RPMI8226 (cell line): ENCODE results near the gene DFFB.

Source experiments
- DNase-seq: peaks from one replicate; pipeline ENCODE4 v3.0.0-alpha.2; 2015

DFFB gene

DNA sequence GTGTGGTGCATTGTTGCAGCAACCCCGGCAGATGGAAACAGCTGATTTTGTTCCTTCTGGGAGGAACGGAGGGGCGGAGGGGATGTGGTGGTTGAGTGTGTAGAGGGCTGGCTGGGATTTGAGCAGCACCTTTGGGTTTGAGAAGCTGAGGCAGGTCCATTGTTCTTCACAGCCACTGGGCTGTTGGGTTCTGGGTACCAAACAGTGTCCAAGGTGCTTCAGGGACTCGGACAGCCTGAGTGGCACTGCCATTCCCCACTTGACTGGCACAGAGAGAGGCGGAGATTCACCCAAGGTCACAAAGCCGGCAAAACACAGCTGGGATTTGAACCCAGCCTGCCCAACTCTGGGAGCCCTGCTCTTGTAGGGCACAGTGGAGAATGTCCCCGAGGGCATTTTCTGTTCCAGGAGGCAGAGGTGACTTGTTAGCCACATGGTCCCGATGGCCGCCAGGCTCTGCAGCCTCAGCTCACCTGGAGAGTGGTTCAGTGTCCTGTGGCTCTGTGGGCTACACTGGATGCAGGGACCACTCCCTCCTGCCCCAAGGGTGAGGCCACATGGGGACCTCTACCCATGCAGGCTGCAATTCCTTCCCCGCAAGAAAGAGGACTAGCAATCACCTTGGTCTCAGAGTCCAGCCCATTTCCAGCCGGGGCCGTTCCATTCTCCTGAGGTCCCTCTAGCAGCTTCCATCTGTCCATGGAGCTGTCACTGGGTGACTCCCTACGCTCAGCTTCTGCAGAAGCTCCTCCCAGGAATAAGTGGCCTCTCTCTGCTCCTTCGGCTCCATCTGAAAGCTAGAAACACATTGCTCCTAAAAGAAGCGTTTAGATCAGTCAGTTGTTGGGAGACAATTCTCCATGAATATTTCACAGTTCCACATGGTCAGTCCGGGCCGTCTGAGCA lies 74.0 kb downstream of the DFFB start:
- DNase-seq = no peak

DNA sequence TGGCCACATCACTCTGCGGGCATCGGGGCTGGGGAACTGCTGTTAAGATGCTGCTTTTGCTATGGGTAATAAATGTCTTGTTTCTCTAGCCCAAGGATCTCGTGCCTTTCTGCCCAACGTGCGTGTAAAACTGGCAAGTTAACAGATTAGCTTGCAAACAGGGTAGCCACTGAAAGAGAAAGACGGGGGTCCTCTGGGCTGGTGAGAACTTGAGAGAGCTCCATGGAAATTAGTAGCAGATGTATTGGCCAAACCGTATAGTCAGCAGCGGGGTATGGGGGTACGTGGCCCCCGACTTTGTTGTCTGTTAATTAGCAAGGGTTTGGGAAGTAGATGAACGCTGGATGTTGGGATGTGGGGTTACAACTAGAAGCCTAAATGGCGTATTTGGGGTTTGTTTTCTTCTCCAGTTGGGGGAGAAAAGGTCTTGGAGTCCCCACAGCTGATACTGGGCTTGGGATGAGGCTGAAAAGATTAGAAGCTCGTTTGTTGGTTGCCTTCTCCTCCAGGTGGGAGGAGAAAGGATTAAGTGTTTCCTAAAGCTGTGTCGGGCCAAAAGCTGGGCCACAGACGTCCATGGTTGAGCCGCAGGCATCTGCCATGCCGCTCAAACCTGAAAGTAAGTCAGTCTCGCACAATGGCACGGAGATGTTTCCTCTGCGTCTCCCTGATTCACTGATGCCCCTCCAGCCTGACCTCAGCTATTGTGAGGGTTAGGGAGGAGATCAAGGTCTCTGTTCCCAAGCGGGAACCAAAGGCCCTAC lies 75.1 kb downstream of the DFFB start:
- DNase-seq = no peak
